Activated CD4-positive, CD25-positive, alpha-beta regulatory T cell treated with anti-CD3 and anti-CD28 coated beads, Interleukin-2, amount 50 U/mL, for 24 hours (primary cell): Measurements from ENCODE around the gene CPB1.
"Not testable (repeated sequence)": the region's sequence is repeated elsewhere in the genome, so short reads cannot be mapped to it uniquely, and the experiment has no call there.

Experiments
- ATAC-seq, 2 donors: fragments of 150-1000 bp; cut with Tn5 transposase; one replicate each; pipeline ENCODE4 v1.10.0; 2021; ENCODE audit warnings: mild to moderate bottlenecking in 1 of 2, moderate library complexity in 1 of 2

CPB1 gene

GRCh38 chr3:148827585-148827984 is at the start of gene CPB1:
CPB1 (plus strand) TSS chr3:148827811; CDS start chr3:148827824, 13 bp downstream.
- ATAC-seq, result no peak

GRCh38 chr3:148778926-148779325 is 48.7 kb upstream of the CPB1 start:
- no peak for ATAC-seq

- ATAC-seq, result not testable (repeated sequence)
Observed at GRCh38 chr3:148785026-148785425, 42.6 kb upstream of the CPB1 start.

- ATAC-seq, result not testable (repeated sequence)
Observed at GRCh38 chr3:148786159-148786558, 41.5 kb upstream of the CPB1 start.

- no peak for ATAC-seq
Observed at GRCh38 chr3:148789146-148789545, 38.5 kb upstream of the CPB1 start.

- no peak for ATAC-seq
Observed at GRCh38 chr3:148789906-148790305, 37.7 kb upstream of the CPB1 start.

- no peak for ATAC-seq
Observed at GRCh38 chr3:148790370-148790769, 37.2 kb upstream of the CPB1 start.

GRCh38 chr3:148790851-148791735 is 36.5 kb upstream of the CPB1 start:
- no peak for ATAC-seq

GRCh38 chr3:148791920-148792319 is 35.7 kb upstream of the CPB1 start:
- ATAC-seq, result no peak

GRCh38 chr3:148792516-148792915 is 35.1 kb upstream of the CPB1 start:
- ATAC-seq, result no peak

GRCh38 chr3:148796799-148797198 is 30.8 kb upstream of the CPB1 start:
- ATAC-seq, result no peak

GRCh38 chr3:148797795-148798194 is 29.8 kb upstream of the CPB1 start:
- no peak for ATAC-seq

- no peak for ATAC-seq
Observed at GRCh38 chr3:148800414-148800813, 27.2 kb upstream of the CPB1 start.

GRCh38 chr3:148809835-148810234 is 17.8 kb upstream of the CPB1 start:
- no peak for ATAC-seq

- ATAC-seq, result no peak
Observed at GRCh38 chr3:148815316-148816110, 12.1 kb upstream of the CPB1 start.

GRCh38 chr3:148816427-148816826 is 11.2 kb upstream of the CPB1 start:
- ATAC-seq, result no peak

- ATAC-seq, result no peak
Observed at GRCh38 chr3:148816981-148817525, 10.6 kb upstream of the CPB1 start.

GRCh38 chr3:148820361-148821245 is 7.0 kb upstream of the CPB1 start:
- ATAC-seq, result no peak

- no peak for ATAC-seq
Observed at GRCh38 chr3:148823026-148823425, 4.6 kb upstream of the CPB1 start.

- no peak for ATAC-seq
Observed at GRCh38 chr3:148825476-148825875, 2.1 kb upstream of the CPB1 start.

GRCh38 chr3:148828136-148828690 is 602 bp downstream of the CPB1 start:
- no peak for ATAC-seq

- no peak for ATAC-seq
Observed at GRCh38 chr3:148829926-148830325, 2.3 kb downstream of the CPB1 start.
